C4-2B (cell line): ENCODE data around the gene TCERG1L.

Experiments
- ZFX ChIP-seq: fragments of 450-650 bp; IDR thresholded peaks from 2 replicates; pipeline ENCODE4 v1.6.1; 2017
- TF ChIP-seq, protein P1 (sequence below): fragments of 450-650 bp; conservative IDR thresholded peaks from 2 replicates; pipeline ENCODE4 v1.5.1; 2017; ENCODE audit warnings: mild to moderate bottlenecking

DNA sequence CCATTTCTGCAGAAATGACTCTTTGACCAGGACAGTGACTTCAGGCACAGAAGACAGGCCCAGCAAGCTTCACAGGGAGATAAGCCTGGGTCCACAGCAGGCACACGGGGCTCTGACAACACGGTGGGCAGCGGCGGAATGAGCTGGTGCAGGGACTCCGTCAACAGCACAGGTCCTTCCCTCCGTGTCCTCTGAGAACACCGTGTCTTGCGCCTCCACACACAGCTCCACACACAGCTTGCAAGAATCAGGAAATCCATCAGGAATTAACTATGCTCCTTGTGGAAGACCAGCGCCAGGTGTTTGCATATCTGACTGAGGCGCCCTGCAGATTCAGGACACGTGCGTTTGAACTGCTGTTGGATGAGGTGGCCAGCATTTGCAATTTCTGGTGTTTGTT is 39.6 kb downstream of the TCERG1L start:
- TF ChIP-seq, protein P1, sequence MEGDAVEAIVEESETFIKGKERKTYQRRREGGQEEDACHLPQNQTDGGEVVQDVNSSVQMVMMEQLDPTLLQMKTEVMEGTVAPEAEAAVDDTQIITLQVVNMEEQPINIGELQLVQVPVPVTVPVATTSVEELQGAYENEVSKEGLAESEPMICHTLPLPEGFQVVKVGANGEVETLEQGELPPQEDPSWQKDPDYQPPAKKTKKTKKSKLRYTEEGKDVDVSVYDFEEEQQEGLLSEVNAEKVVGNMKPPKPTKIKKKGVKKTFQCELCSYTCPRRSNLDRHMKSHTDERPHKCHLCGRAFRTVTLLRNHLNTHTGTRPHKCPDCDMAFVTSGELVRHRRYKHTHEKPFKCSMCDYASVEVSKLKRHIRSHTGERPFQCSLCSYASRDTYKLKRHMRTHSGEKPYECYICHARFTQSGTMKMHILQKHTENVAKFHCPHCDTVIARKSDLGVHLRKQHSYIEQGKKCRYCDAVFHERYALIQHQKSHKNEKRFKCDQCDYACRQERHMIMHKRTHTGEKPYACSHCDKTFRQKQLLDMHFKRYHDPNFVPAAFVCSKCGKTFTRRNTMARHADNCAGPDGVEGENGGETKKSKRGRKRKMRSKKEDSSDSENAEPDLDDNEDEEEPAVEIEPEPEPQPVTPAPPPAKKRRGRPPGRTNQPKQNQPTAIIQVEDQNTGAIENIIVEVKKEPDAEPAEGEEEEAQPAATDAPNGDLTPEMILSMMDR, result no peak
- TF ChIP-seq ZFX, result no peak
